ENCODE data around the gene FOXRED2. TPM values are rescaled to one million over a fixed set of nuclear protein-coding genes. Genes with fewer than 3 reads are reported as not detected.
"Not testable (repeated sequence)": the region's sequence is repeated elsewhere in the genome, so short reads cannot be mapped to it uniquely, and the experiment has no call there.

The FOXRED2 gene
- total RNA-seq, 3 donors from 2014 or later (not counting 1 experiment from before 2014, with no cell fraction given) = 1.7 to 2.0 (median 1.9) TPM

GRCh38 chr22:36528341-36528740, 21.5 kb upstream of the FOXRED2 start:
- Mint-ChIP-seq H3K9me3 (no peaks in the 10 kb centered on the region), H3K4me1 (peaks cover 22 to 23% of the 10 kb centered on the region in 2 donors), H3K4me3 (peak overlapping the region; percentile 93), H3K27ac (peak overlapping the region; percentile 95 to 96), H3K27me3 (ENCODE audit: low read depth in 2 of 2) (peaks cover 0 to 2% of the 10 kb centered on the region in 2 donors), H3K36me3 (peaks cover 14% of the 10 kb centered on the region)
- whole genome bisulfite sequencing (ENCODE audit: insufficient coverage) = 14% methylated on average over 6 of the region's 8 CpGs
- intact Hi-C loops (cut with micrococcal nuclease) = loop anchor here (2.0 kb wide), 1 partner anchor 248 kb away; the partner anchor contains the start of gene IFT27
- Histone ChIP-seq H3K4me1 (ENCODE audit: control insufficient read depth, insufficient read depth, low read length) (peaks cover 21% of the 10 kb centered on the region), H3K9me3 (ENCODE audit: control insufficient read depth, insufficient read depth, low read length) (no peaks in the 10 kb centered on the region), H3K27me3 (ENCODE audit: control insufficient read depth, insufficient read depth, low read length) (no peaks in the 10 kb centered on the region), H3K27ac (ENCODE audit: low read length) (peak overlapping the region; percentile 100), H3K4me3 (ENCODE audit: low read length) (peak overlapping the region; percentile 82), H3K36me3 (ENCODE audit: control insufficient read depth, insufficient read depth, low read length) (peaks cover 28% of the 10 kb centered on the region)
- no peak for ATAC-seq
- TF ChIP-seq CTCF (IDR thresholded peaks at IDR 0.05) = no peak
- no peak for DNase-seq

- H3K27ac Mint-ChIP-seq = no peak overlapping the region
- ATAC-seq (no peak), DNase-seq (no peak)
- TF ChIP-seq CTCF (IDR thresholded peaks at IDR 0.05) = no peak
- H3K4me3 Mint-ChIP-seq = no peak overlapping the region
- Histone ChIP-seq H3K27ac (ENCODE audit: low read length) (no peak overlapping the region), H3K27me3 (ENCODE audit: control insufficient read depth, insufficient read depth, low read length) (no peaks in the 10 kb centered on the region), H3K4me1 (ENCODE audit: control insufficient read depth, insufficient read depth, low read length) (peaks cover 4% of the 10 kb centered on the region), H3K36me3 (ENCODE audit: control insufficient read depth, insufficient read depth, low read length) (peaks cover 80% of the 10 kb centered on the region), H3K4me3 (ENCODE audit: low read length) (no peak overlapping the region), H3K9me3 (ENCODE audit: control insufficient read depth, insufficient read depth, low read length) (no peaks in the 10 kb centered on the region)
- intact Hi-C loops (cut with micrococcal nuclease) = no loop called here
- H3K27me3 Mint-ChIP-seq (ENCODE audit: low read depth in 2 of 2) = no peaks in the 10 kb centered on the region
- H3K36me3 Mint-ChIP-seq = peaks cover 37% of the 10 kb centered on the region
- 98% methylated on average over 5 of the region's 6 CpGs for WGBS (ENCODE audit: insufficient coverage)
- H3K9me3 Mint-ChIP-seq = no peaks in the 10 kb centered on the region
- H3K4me1 Mint-ChIP-seq = peaks cover 9 to 18% of the 10 kb centered on the region in 2 donors
Observed at GRCh38 chr22:36522662-36523061, 15.8 kb upstream of the FOXRED2 start.

GRCh38 chr22:36520423-36520822, 13.6 kb upstream of the FOXRED2 start:
- ATAC-seq (no peak), DNase-seq (no peak)
- TF ChIP-seq CTCF (IDR thresholded peaks at IDR 0.05) = no peak
- Mint-ChIP-seq H3K27ac (no peak overlapping the region), H3K9me3 (no peaks in the 10 kb centered on the region), H3K4me1 (no peaks in the 10 kb centered on the region), H3K27me3 (ENCODE audit: low read depth in 2 of 2) (no peaks in the 10 kb centered on the region), H3K36me3 (peaks cover 51% of the 10 kb centered on the region), H3K4me3 (no peak overlapping the region)
- intact Hi-C loops (cut with micrococcal nuclease) = no loop called here
- Histone ChIP-seq H3K9me3 (ENCODE audit: control insufficient read depth, insufficient read depth, low read length) (no peaks in the 10 kb centered on the region), H3K27ac (ENCODE audit: low read length) (no peak overlapping the region), H3K4me3 (ENCODE audit: low read length) (no peak overlapping the region), H3K27me3 (ENCODE audit: control insufficient read depth, insufficient read depth, low read length) (no peaks in the 10 kb centered on the region), H3K4me1 (ENCODE audit: control insufficient read depth, insufficient read depth, low read length) (peaks cover 3% of the 10 kb centered on the region), H3K36me3 (ENCODE audit: control insufficient read depth, insufficient read depth, low read length) (peaks cover 95% of the 10 kb centered on the region)
- no CpG with 5 or more reads among the region's 3 CpGs for WGBS (ENCODE audit: insufficient coverage)

GRCh38 chr22:36519906-36520305, 13.1 kb upstream of the FOXRED2 start:
- peaks cover 93% of the 10 kb centered on the region for H3K36me3 ChIP-seq (ENCODE audit: control insufficient read depth, insufficient read depth, low read length)
- H3K27me3 ChIP-seq (ENCODE audit: control insufficient read depth, insufficient read depth, low read length); H3K27ac ChIP-seq (ENCODE audit: low read length); H3K4me3 ChIP-seq (ENCODE audit: low read length); DNase-seq; intact Hi-C loops (cut with micrococcal nuclease); H3K4me1 ChIP-seq (ENCODE audit: control insufficient read depth, insufficient read depth, low read length); H3K27ac Mint-ChIP-seq; H3K9me3 Mint-ChIP-seq; H3K4me3 Mint-ChIP-seq; H3K4me1 Mint-ChIP-seq; H3K9me3 ChIP-seq (ENCODE audit: control insufficient read depth, insufficient read depth, low read length); ATAC-seq; H3K27me3 Mint-ChIP-seq (ENCODE audit: low read depth in 2 of 2): not testable (repeated sequence)
- peaks cover 46% of the 10 kb centered on the region for H3K36me3 Mint-ChIP-seq
- 100% methylated on average over 1 of the region's 2 CpGs for WGBS (ENCODE audit: insufficient coverage)
